ENCODE results near the gene TSR2.

The TSR2 gene

DNA sequence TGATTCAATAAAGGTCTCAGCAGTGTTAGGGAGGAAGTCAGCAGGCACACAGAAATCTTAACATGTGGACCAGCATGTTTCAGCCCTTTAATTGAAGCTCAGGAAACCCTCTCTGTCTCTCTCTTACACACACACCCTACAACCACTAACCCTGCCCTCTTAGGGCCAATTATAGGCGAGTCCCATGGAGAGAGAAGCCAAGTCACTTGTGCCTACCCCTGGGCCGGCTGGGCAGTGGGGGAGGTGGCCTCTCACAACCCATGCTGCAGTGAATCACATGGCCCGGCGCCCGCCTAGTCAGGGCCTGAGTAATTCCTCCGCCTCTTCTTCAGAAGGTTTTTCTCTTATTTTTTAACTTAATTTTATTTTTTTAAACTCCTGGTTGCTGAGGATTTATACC is 52.1 kb downstream of the TSR2 start:
- no peak for DNase-seq
- TF ChIP-seq GATA1 (IDR thresholded peaks at IDR 0.05; ENCODE audit: low read depth, low read length) (no peak), POLR2A (IDR thresholded peaks at IDR 0.05; ENCODE audit: low read length) (no peak)

- TF ChIP-seq POLR2A (IDR thresholded peaks at IDR 0.05; ENCODE audit: low read length) (no peak), GATA1 (IDR thresholded peaks at IDR 0.05; ENCODE audit: low read depth, low read length) (no peak)
- DNase-seq = no peak
Measured at GRCh38 chrX:54494166-54494988, 54.2 kb downstream of the TSR2 start.

Data from erythroblast (primary cell).